Measurements from ENCODE around the gene CGREF1.

DNA sequence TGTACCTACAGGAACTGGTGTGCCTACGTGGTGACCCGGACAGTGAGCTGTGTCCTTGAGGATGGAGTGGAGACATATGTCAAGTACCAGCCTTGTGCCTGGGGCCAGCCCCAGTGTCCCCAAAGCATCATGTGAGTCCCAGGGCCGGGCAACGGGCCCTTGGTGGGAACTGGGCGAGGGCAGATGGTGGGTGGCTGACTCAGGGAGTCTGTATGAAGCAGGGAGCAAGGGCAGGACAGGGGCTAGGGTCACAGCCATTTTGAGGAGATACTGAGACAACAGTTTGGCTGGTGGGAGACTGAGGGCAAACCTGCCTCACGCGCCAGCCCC, 38.8 kb downstream of the CGREF1 start:
- no peak for TF ChIP-seq CTCF (conservative IDR thresholded peaks at IDR 0.05 in 1 of 2, IDR thresholded peaks at IDR 0.05 in 1 of 2; ENCODE audit: low read depth in 1 of 2, low read length in 2 of 2)
- no peak for TF ChIP-seq EZH2 (IDR thresholded peaks at IDR 0.05; ENCODE audit: low read length, missing control alignments)
